HG03432 (cell line): ENCODE measurements around the gene GALNT7.
A peak's percentile ranks its signal among the peaks of the same experiment; 100 is the strongest.

Experiments
- ATAC-seq: cut with Tn5 transposase; IDR thresholded peaks from one replicate; pipeline ENCODE4 v1.9.1; 2021; ENCODE audit warnings: mild to moderate bottlenecking, moderate library complexity; ENCODE audit not compliant: unreplicated experiment

The GALNT7 gene

DNA sequence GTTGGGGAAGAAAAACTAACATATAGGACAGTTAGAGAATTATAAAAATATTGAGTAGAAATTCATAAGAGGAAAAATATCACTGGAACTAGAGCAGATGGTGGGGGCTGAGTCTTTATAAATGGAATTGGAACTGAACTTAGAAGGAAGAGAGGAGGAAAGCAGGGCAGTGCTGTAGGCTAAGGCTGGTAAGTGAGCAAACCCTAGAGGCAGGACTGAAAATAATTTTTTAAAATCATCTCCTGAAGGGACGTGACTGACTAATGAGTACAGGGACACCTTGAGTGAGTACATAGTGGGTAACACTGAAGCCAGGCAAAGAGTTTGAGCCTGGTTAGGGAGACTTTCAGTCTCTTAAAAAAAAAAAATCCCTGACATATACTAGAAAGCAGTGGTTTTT is 63.3 kb downstream of the GALNT7 start:
- ATAC-seq = peak; percentile 70

DNA sequence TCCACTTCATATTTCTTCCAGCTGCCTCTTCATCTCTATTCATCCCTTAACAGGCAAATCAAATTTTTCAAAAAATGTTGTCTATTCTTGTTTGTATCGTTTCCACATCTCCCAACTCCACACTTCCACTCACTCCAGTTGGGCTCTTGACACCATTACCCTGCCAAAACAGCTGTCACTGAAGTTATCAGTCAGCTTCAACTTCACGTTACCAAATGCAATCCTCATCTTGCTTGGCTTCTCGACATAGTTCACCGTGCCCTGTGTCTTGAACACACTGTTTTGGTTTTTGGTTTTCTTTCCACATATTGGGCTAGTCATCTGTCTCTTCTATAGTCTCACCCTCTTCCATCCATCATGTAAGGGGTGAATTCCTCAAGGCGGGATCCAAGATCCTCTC is 65.2 kb downstream of the GALNT7 start:
- ATAC-seq = no peak

DNA sequence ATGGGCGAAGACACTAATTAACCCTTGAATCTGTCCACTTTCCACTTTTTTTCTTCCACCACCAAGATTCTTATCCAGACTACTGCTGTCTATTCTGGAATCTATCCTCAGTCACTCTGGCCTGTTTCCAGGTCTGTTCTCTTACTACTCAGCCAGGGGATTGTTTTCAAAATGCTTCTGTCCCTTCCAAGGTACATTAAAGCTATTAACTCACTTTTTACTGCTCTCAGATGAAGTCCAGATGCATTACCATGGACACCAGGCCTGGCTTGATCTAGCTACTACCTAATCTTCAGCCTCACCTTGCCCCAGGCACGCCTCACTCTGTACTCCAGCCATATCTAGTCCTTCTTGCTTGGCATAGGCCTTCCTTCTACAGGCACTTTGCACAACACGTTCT is 66.4 kb downstream of the GALNT7 start:
- ATAC-seq = no peak

DNA sequence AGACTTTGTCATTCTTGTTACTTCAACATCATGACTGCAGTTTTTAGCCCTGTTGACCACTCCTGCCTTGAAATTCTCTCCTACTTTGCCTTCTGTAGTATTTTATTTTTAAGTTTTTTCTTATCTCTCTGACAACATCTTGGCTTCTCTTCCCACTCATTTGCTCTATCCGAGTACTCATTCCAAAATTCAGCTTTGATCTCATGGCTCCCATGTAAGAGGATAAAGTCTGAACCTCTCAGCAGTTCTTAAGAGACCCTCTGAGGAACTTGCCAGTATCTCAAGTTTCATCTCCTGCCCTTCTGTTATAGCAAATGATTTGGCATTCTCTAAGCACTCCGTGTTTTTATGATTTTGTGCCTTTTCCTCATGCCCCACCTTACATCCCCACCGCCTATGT is 67.7 kb downstream of the GALNT7 start:
- no peak for ATAC-seq

DNA sequence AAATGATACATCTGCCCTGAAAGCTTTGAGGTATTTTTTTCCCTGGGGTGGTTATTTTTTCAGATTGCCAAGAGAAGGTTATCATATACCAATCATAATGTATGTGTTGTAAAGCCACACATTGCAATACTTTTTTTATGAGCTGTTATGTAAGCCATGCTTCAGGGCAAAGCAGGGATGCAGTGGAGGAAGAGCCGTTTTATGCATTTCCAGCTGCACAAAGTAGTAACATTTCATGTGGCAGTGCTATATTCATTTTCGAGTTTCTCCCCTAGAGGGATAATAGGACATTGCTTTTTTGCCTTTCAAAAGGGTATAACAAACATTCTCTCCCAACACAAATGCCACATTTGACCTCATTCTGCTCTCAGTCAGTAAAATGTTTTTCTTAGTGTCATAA is 68.5 kb downstream of the GALNT7 start:
- ATAC-seq = no peak

DNA sequence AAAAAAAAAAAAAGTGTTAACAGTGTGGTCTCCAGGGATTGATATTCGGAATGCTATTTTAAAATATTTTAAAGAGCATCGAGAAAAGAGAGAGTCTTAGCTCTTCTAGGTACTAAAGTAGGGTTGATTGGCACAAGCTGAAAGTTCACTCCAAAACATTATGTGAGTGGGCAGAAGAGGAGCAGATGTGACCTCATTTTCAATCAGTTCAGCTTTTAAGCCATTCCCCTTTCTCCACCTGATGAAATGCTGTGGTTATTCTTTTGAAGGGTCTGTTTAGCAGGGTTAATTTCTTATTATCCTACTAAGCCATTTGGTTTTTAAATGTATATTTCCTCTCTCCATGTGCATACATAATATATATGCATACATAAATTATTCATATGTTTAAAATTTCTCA is 69.2 kb downstream of the GALNT7 start:
- ATAC-seq = no peak

DNA sequence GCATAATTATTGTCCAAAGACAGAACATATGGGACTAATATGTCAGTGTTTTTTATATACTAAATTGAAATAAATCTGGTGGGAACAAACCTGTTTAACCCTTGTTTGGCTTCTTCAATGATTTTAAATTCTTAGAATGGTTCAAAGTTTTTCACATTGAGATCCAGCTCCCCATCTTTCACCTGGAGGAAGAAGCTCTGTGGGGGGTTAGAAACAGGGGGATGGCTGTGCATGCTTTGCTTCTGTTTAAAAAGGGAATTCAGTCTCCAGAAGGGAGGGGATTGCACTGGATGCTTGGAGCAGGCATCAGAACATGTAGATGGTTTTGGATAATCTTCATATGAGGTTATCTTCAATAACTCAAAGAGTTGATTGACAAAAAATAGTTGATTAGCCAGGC is 72.1 kb downstream of the GALNT7 start:
- ATAC-seq = no peak

DNA sequence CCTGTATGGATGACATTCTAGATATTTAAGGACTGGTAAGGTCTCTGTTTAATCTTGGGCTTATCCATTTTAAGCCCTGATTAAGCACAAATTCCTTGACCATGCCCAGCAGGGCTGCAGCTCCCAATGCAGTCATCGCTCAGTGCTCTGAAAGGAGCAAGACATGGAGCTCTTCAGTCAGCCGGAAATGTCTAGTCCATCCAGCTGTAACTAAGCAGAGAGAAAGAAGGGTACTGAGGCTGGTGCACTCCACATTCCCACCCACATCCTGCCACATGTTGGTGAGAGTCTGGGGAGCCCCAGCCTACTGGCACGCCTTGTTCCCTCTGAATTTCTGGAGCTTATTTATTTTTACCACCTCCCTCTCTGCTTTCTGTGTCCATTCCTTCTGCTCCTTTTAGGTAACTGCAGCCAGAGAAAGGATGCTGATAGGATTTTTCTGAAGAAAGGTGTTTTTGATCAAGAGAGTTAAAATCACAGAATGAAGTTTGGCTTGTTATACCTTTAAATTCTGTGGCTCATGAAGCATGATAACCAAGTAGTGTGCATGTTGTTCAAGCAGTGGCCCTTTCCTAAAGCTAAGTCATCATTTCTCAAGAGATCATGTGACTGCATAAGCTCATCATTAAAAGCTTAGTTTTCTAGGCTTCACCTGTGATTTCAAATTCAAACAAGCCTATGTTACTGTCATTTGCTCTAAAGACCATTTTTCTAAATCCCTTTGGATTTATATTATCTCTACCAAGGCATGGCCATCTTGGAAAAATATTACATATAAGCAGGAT is 74.0 kb downstream of the GALNT7 start:
- no peak for ATAC-seq

DNA sequence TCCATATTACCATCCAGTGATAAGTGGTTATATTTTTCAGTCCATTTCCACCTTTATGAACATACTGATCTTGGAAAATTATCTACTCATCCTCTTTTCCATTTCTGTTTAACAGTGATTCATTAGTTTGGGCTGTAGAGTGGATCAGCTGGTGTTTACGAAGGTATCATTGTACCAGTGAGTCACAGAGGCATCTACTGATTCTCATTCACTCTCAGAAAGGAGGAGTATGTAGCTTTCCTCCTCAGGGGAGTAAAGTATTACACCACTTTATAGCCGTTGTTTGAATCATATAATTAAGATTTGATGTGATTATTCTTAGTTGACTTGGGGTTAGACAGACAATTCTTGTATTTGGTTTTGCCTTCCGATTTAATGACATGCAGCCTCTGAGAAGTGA is 74.7 kb downstream of the GALNT7 start:
- no peak for ATAC-seq

DNA sequence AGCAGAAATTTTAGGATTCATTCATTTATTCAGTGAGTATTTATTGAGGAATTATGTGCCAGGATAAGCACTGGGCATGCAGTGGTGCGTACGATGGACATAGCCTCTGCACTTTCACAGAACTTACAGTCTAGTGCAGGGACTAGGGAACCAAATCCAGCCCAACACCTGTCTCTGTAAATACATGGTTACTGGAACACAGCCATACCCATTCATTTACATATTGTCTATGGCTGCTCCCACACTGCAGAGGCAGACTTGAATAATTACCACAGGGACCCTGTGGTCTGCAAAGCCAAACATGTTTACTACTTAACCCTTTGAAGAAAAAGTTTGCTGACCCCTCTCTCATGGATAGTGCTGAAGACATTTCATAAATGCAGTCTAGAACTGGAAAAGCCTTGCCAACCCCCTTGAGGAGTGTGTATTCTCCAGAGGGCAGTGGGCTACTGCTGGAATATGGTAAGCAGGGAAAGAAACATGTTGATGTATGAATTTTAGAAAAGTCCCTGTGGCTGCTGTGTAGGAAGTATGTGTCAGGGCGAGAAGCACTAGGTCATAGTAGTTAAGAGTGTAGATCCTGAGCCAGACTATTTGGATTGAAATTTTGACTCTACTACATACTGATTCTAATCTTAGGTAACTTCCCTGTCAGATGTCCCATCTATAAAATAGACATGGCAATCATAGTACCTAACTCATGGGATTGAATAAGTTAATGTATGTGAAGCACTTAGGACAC is 75.5 kb downstream of the GALNT7 start:
- ATAC-seq = peak; percentile 67

DNA sequence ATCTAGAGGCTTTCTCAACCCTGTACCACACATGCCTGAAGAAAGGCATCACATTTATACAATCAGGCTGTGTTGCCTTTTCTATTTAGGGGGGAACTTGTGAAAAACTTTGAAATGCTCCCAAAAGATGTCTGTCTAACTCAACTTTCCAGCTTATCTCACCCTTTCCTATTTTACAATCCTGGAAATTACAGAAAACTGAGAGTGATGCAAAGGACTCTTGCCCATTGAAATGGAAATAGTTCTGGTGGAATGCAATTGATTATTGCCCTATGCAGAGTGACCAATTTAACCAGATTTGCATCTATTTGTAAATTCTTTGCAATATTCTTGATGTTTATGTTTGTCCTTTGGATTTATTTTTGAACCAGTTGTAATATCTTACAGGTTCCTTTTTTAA is 77.3 kb downstream of the GALNT7 start:
- ATAC-seq = no peak

DNA sequence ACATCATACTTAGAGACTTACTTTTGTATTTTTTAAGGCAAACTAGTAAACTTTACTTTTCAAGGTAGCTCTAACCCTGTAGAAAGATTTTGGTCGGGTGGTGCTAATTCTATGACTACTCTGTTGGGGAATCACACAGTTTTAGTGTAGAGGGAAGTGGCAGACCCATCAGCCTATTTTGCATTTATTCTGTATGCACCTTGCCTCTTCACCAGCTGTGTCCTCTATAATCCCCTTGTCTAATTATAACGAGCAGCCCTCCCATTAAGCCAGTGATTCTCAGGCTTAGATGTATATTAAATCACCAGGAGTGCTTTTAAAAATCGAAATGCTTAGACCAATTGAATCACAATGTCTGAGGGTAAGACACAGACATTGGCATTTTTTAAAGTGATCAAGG is 78.1 kb downstream of the GALNT7 start:
- ATAC-seq = peak; percentile 59

DNA sequence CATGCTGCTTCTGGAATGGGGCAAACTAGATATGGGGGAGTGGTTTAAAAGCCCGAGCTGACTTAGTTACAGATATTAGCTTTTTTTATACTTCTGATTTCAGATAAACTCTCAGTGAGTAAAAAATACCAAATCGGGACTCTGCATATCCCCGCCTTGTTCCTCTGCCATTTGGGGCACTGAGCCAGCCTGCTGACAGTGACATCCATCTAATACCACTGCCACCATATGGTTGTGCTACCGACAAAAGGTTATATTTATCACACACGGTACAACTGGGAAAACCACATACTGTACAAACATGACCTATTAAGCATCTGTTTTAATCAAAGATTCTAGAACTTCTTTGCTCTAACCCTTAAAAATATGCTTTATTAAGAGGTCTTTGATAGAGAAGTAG is 78.7 kb downstream of the GALNT7 start:
- ATAC-seq = no peak

DNA sequence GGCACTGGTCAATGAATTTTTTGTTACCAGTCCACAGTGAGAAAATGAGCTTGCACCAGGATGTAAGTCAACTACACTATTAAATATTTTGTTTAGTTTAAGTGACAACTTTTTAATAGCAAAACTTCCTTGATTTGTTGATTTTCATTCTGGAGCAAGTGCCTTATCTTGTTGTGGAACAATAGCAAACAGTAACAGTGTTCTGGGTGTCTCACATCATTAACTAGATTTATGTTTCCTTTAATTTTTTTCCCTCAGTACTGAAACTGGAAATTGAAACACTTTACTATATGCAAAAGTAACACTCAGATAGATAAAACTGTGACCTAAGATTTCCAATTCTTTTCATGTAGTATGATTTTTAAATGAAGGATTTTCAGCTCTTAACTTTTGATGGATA is 80.1 kb downstream of the GALNT7 start:
- no peak for ATAC-seq

DNA sequence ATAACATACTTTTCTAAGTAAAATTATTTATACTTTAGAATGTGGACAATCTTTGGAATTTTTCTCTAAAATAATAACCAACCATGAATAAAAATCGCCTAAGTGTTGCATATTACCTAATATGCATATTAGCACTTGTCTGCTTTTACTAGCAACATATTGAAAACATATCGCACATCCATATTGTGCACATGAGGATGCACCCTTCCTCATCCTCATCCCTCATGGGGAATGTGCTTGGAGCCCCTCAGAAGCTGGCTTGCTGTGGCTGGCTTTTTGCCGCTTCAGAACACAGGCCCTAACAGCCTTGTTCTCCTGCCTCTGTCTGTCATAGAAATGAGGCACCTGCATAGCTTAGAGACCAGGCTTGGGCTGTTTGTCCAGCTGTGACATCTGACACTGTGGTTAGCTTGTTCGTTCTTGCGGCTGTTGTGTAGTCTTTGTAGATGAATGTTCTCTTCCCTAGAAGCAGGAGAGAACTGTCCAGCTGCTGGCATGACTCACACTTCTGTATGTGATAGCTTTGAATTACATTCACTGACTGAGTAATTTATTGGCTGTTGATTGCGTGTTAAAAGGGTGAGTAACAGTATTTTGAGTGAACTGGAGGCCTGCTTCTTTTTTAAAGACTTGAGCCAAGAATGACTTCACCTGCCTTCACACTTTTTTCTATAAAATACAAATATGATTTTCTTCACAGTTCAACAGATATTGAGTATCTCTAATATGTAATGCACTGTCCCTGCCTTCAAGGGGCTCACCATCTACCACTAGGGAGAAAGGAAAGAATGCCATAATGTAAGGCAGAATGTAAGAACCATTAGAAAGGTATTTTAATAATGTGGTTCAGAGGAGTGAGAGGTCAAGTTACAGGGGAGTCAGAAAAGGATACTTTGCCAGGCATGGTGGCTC is 83.7 kb downstream of the GALNT7 start:
- ATAC-seq = peak; percentile 97

DNA sequence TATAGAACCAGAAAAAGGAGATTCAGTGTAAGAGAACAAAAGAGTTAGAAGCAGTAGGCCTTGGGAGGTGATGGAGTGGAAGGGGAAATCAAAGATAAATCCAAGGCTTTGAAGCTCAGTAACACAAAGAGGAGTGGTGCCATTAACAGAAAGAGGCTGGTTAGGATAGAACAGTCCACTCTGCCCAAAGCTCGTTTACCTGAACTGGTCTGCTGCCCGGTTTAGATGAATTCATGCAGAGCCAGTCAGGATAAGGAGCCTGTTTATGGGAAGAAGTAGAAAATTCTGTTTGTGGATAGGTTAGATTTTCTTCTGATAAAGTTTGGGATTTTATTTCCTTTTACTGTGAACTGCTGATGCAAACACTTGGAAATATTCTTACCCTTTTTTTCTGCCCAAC is 85.0 kb downstream of the GALNT7 start:
- ATAC-seq = no peak

DNA sequence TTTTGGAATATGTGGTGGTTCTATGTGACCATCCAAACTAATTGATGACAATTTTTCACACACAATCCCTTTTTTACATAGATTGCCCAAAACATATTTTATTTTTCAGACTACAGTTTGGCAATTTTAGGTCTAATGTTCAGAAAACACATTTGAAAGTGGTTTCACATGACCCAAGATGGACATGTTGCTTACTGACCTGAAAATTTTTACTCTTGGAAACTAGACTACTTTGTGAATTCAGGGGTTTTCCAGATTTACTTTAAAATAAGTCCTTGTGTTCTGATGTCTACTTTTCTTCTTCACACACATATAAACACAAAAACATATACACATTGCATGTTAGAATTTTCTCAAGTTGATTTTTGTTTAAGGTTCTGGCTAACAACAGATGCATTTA is 86.0 kb downstream of the GALNT7 start:
- ATAC-seq = peak; percentile 17

DNA sequence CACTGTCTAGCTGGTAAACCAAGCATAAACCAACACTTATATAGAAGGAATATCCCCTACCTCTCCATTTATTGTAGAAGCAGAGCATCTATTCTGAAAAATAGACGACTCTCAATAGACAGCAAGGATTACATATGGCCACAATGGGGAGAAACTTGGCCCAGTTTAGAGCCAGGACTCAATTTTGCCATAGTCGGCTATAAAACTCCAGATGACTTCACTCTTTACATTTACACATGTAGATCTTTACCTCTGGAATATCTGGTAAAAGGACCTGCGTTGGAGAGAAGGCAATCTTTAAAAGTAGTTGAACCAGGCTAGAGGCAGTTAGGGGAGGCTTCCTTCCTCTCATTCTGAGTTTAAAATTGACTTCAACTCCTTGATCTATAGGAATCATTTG is 88.2 kb downstream of the GALNT7 start:
- no peak for ATAC-seq

DNA sequence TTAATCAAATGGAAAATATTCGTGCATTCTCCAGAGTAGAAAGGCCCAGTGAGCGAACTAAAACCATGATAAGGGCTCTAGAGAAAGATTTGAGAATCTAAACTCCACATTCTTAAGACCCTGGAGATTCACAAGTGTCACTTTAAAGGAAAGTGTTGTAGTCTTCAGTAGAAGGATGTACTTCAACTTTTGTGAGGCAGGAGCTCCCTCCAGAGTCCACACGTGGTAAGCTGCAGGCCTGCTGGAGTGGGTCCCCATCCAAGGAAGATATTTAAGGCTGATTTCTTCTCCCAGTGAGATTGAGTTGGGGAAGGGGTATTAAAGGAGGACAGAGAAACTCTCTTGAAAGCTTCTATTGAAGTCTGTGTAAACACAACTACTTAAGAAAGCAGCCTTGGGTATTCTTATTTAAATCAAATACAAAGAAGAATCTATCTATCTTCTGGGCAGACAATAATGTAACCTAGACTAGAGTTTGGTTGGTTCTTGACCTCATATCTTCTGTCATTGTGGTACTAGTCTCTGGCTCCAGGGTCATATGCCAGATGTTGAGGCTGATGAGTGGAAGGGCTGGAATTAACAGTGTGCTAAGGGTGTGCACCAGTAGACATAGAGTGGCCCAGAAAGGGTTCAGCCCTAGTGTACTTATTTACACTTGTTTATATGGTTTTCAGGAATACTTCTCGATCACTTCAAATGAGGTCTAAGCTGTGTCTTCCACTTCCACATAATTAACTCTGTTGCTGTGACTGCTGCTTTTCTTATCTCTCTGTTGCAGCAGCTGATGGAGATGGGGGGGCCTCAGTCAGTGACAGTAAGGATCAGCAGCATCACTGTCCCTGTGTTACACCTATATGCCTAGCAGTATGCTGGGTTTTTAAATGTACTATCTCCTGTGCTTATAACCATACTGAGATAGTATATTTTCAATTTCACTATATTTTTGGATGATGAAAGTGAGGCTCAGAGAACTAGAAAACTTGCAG is 89.4 kb downstream of the GALNT7 start:
- peak; percentile 89 for ATAC-seq

DNA sequence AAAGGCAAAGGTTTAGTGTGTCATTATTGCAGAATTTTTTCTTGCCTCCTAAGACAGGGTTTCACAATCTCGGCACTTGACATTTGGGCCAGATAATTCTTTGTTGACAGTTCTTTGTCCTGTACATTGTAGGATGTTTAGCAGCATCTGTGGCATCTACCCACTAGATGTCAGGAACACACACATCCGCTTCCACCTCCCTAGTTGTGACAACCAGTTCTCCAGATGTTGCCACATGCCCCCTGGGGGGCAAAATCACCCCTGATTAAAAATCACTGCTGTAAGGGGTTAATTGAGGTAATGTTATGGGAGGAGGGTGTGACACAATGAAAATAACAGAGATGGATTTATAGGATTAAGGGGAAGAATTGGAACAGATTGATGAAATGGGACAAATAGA is 90.3 kb downstream of the GALNT7 start:
- no peak for ATAC-seq
